Measurements from ENCODE around the gene GPR143.

The GPR143 gene

DNA sequence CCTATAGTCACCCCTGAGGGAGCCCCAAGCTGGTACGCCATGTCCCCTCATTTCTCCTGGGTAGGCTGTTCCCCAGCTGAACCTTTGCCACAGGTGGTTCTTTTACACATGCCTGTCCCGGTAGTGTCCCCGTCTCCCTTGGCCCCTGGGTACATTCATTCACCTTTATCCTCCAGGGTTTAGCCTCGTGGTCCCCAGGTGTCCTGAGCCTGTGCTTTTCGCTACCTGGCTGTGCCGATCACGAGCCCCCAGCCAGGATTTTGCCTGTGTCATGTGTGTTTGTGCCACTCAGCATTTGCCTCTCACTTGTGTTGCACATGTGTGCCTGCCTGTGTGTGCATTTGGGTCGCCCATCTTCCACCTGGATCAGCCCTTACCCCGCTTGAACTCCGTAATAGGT is 57.6 kb downstream of the GPR143 start:
- DNase-seq (no peak), ATAC-seq (no peak)

DNA sequence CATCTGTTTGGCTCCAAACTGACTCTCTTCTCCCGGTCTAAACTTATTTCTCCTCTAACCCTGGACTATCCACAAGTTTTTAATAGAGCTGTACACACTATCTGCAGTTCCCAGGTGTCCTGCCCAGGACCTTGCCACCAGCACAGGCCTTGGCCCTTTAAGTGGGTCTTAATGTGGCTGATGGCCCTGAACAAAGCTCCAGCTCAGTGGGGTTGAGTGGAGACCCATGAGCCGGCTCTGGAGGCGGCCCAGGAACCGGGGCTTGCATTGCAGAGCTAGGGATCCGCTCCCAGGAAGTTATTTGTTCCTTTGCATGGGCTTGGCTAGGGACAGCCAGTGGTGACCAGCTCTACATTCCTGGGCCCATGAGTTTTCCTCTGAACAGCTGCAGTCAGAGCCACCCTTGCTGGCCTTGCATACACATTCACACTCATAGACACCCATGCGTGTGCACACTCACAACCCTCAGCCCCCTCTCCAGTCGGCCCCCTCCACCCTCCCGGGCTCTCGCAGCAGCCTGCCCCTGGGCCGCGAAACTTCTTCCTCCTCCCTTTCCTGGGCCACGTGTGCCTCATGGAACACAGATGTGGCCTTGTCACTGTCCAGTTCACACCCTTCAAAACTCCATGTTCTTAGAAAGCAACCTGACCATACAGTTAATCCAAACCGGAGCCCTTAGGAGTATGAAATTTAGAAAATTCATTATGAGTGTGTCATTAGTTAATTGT is 58.2 kb downstream of the GPR143 start:
- ATAC-seq (no peak), DNase-seq (no peak)

DNA sequence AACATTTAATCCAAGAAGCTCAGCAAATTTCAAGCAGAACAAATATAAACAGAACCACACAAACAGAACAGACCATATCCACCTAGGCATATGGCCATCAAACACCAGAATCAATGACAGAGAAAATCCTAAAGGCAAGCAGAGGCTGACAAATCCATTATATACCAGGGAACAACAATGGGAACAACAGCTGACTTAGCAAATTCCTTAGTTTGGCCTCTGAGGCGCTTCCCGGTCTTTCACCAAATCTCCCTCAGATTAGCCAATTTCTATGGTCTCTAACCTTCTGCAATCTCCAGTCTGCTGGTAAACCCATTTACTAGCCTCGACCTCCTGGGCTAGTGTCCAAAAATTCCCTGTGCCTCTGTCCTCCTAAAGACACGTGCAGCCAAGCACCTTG is 59.2 kb downstream of the GPR143 start:
- ATAC-seq (no peak), DNase-seq (no peak)

DNA sequence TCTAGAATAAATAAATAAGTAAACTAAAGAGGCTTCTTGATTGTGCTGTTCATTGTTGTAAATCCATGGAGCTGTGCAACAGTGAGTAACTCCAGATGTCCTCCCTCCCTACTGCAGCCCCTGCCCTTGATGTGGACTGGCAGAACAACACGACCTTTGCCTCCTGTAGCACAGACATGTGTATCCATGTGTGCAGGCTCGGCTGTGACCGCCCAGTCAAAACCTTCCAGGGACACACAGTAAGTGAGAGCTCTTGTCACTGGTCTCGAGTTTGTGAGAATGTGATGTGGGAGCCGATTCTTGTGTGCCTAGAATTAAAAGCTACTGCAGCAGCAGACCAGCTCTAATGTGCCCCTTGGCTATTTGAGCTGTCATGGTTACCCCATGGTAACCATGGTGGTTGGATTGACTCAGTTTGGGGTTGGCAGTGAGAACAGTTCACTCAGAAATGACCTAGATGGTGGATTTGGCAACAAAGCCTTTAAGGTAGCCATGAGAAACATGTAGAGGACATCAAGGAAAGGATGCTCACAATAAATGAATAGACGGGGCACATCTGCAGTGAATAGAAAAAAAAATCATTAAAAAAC is 60.7 kb downstream of the GPR143 start:
- ATAC-seq (no peak), DNase-seq (no peak)

DNA sequence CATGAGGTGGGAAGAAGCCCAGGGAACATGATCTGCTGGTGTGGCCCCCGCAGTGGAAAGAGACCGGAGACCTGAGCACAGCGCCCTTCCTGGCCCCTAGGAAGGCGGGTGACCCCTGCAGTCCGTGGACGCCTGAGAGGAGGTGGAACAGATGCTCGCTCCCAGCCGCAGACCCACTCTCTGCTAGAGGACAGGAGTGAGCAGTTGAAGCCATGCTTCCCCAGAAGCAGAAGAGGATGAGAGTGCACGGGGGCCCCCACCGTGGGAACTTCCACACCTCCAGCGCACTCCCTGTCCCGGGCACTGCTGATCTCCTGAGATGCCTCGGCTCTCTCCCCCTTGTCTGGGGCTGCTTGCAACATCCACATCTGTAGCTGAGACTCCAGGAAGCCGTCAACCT is 62.2 kb downstream of the GPR143 start:
- ATAC-seq (no peak), DNase-seq (no peak)

- ATAC-seq (no peak), DNase-seq (no peak)
These were observed 63.9 kb downstream of the GPR143 start for GRCh38 chrX:9701790-9702189.

DNA sequence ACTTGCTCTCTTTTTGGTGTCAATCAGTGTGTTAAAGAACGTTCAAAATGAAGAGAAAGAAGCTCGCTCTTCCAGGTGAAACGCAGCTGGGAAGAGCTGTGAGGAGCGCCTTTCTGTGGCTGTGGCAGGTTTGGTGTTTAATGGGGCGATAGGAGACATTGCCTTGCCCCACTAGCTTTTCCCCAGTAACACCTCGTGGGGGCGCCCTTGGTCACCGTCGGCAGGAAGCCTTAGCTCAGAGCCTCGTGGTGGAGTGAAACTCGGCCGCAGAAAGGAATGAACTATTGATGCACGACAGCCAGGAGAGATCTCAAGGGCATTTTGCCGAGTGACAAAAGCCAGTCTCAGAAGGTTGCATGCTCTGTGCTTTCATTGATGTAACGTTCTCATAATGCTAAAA is 65.1 kb downstream of the GPR143 start:
- DNase-seq (no peak), ATAC-seq (no peak)

- DNase-seq = no peak
- no peak for ATAC-seq
These were observed 67.1 kb downstream of the GPR143 start for GRCh38 chrX:9698576-9698975.

- ATAC-seq (no peak), DNase-seq (no peak)
These were observed 72.2 kb downstream of the GPR143 start for GRCh38 chrX:9693307-9694001.

- DNase-seq = no peak
- ATAC-seq = no peak
These were observed 75.6 kb downstream of the GPR143 start for GRCh38 chrX:9690046-9690445.

GRCh38 chrX:9688833-9689232 is 76.8 kb downstream of the GPR143 start:
- ATAC-seq = no peak

GRCh38 chrX:9687899-9688298 is 77.7 kb downstream of the GPR143 start:
- ATAC-seq = no peak
- no peak for DNase-seq

More at GRCh38 chrX:9688833-9689232, 76.8 kb downstream of the GPR143 start:
- DNase-seq = no peak

GRCh38 chrX:9683350-9683749 is 82.3 kb downstream of the GPR143 start:
- DNase-seq (no peak), ATAC-seq (no peak)

DNA sequence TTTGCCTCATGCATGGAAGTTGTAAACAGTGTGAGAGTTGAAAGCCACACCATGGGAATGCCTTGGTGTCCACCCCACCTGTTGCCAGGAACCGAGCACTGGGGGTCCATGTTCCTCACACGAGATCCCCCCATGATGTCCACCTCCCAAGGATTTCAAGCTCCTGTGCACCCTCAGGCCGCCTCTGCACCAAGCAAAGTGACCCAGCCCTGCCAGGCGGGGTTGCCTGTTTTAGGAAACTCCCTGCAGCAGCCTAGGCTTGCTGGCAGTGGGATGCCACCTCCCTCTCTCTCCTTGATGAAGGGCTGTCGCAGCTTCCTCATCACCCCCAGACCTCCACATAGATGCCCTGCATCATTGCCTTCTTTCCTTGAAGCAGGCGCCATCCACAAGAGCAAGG is 82.8 kb downstream of the GPR143 start:
- ATAC-seq (no peak), DNase-seq (no peak)

GRCh38 chrX:9682456-9682855 is 83.2 kb downstream of the GPR143 start:
- no peak for DNase-seq
- ATAC-seq = no peak

DNA sequence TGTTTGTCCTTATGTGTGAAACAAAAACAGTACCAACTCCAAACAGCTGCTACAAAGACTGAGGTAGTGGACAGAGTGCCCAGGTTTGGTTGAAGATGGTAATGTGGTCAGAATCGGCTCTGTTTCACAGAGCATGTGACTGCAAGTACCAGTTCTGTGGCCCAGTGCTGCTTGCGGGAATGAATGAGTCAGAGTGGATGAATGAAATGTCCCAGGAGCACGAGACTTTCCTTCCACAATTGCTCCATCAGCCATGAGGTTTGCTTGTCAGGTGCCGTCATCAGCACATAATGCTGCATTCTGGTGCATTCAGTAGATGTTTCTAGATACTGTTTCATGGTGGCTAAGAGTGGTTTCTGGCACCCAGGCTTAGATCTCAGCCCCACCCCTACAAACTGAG is 84.2 kb downstream of the GPR143 start:
- DNase-seq (no peak), ATAC-seq (no peak)

- no peak for DNase-seq
- ATAC-seq = no peak
These were observed 84.6 kb downstream of the GPR143 start for GRCh38 chrX:9681011-9681410.

- ATAC-seq = no peak
- DNase-seq = no peak
These were observed 87.3 kb downstream of the GPR143 start for GRCh38 chrX:9678215-9678965.

GRCh38 chrX:9677098-9677739 is 88.4 kb downstream of the GPR143 start:
- ATAC-seq (peak; percentile 97), DNase-seq (peak; percentile 4)

DNA sequence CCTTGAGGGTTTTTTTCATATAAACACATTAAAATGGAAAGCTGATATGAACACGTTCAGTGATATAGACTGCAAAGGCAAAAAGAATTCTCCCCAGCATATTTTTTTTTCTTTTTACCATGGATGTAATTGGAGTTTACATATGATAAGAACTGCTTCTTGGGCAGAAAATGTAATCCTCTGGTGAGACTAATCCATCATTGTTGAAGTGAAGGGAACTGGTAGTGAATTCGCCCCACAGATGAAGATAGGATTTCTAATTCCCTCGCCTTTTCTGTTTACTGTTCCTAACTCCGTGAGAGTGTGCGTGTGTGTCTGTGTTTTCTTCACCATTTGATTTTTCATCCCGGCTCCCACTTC is 88.9 kb downstream of the GPR143 start:
- no peak for DNase-seq
- no peak for ATAC-seq

GRCh38 chrX:9676306-9676705 is 89.3 kb downstream of the GPR143 start:
- ATAC-seq (no peak), DNase-seq (no peak)

Data from stimulated activated naive CD8-positive, alpha-beta T cell treated with anti-CD3 and anti-CD28 coated beads, Interleukin-15, Interleukin-2, amounts not matched to agents 100 U/mL and 50 U/mL, for 24 hours (primary cell).